GOT3 (cell line): ENCODE measurements around the gene DVL1.
"Not testable (repeated sequence)": the region's sequence is repeated elsewhere in the genome, so short reads cannot be mapped to it uniquely, and the experiment has no call there.

ENCODE experiments used
- DNase-seq: peaks from one replicate; lab custom pipeline; 2025; ENCODE audit warnings: mixed read lengths; lab: John Stamatoyannopoulos, UW

Gene DVL1

DNA sequence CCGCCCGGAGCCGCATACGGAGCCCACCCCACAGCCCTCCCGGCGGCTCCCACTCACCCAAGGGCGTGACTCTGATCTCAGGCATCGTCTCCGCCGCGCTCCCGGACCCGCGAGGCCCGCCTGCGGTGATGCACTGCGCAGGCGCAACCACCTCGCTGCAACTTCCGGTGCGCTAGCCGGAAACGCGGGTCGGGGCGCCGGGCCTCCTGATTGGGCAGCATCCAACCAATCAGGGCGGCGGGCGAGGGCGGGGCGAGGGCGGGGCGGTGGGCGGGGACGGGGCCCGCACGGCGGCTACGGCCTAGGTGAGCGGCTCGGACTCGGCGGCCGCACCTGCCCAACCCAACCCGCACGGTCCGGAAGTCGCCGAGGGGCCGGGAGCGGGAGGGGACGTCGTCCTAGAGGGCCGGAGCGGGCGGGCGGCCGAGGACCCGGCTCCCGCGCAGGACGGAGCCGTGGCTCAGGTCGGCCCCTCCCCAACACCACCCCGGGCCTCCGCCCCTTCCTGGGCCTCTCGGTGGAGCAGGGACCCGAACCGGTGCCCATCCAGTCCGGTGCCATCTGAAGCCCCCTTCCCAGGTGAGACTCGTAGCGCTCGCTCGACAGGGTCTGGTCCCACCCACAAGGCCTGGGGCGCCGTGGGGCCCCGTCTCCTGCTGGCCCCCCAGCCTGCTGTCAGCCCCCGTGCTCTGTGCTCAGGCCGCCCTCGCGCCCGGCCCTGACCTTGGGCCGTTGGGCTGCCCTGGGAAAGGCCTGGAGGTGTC, 24.5 kb downstream of the DVL1 start, which contains the start of the genes CPTP and INTS11:
TSS of gene CPTP (plus strand) at position 279 of the 764 bp plus-strand sequence. CDS start 2,109 bp downstream, outside the sequence.
TSS of gene INTS11 (minus strand) at position 137 of the 764 bp plus-strand sequence. CDS start at position 85, 52 bp downstream.
- DNase-seq = peak; percentile 75

DNA sequence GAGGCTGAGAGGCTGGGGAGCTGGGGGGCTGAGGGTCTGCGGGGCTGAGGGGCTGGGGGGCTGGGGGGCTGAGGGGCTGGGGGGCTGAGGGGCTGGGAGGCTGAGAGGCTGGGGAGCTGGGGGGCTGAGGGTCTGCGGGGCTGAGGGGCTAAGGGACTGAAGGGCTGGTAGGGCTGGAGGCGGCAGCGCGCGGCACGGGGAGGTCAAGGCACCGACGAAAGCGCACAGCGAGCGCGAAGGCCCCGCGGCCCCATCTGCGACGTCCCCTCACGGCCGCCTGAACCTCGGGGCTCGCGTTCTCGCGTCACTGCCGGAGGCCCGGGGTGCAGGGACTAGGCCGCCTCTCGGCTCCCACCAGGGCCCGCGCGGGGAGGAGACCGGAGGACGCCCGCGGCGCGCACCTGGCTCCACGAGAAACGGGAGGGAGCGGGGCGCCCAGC, 25.1 kb downstream of the DVL1 start:
- DNase-seq = no peak

DNA sequence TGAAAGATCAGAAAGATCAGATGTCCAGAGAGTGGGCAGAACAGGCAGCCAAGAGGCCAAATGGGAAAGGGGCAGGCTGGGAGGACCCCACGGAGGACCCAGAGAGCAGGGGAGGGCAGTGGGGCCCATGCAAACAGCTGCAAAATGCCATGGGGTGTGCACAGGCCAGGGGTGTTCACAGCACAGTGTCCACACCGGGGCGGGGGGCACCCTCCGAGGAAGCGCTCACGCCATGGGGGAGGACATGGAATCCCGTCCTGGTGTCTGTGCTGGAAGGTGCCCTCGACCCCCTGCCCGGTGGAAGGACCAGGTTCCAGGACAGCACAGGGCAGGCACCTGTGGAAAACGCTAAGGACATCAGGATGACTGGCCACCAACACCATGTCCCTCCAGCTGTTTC, 26.3 kb downstream of the DVL1 start:
- no peak for DNase-seq

DNA sequence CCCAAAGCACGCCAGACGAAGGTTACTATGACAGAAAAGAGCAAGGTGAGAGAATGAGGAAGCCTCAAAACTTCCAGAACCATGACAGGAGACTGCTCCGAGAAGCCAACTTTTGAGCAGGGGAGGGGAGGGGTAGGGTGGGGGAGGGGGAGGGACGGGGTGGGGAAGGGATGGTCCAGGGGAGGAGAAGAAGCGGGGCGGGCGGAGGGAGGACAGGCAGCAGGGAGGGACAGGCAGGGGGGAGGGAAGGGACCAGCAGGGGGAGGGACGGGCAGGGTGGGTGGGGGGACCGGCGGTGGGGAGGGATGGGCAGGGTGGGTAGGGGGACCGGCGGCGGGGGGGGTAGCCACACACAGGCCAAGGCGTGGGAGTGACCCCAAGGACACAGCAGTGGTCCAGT, 26.8 kb downstream of the DVL1 start:
- DNase-seq = no peak

DNA sequence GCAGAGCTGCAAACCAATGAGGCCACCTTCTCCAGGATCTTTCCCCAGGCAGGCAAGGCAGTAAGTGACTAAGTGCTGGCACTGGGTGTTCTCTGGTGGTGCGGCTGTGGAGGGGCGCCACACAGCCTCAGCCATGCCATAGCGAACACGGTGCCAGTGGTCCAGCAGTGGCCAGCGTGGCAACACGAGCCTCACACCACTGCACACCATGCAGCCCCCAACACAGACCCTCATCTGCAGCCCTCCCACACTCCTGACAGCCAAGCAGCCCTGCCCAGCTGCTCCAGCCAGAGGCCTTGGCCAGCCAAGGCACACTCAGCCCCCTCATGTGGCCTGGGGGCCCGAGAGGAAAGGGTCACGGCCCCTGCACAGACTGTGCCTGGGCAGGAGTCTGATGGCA, 27.7 kb downstream of the DVL1 start:
- DNase-seq = no peak

DNA sequence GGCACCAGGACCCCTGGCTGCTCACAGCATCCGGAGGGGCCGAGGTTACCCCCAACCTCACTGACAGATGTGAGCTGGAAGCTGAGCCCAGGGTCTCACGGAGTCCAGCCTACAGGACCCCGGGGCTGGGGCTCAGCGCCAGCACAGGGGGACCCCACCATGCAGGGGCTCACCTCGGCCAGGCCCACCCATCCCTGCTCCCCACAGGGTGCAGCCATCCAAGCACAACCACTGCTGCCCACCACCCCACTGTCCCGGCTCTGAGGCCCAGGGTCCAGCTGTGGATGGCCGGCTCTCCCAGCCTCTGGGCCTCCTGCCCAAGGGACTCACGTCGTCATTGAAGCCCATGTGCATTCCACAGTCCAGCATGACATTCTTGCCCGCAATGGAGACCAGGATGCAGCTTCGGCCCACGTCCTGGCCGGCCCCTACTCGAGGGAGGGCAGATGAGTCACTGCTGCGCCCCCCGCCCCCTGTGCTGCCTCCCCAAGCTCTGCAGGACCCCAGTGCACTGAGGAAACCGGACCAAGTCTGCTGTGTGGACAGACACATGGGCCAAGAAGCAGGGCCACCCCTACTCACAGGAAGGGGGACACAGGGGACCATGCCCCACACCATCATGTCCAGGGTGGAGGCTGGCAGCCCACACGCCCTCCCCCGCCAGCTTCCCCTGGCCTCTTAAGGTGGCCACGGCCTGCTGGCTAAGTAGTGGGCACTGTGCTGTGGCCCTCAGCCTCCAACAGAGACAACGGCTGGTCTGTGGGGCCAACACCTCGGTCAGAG, 28.4 kb downstream of the DVL1 start:
- no peak for DNase-seq

DNA sequence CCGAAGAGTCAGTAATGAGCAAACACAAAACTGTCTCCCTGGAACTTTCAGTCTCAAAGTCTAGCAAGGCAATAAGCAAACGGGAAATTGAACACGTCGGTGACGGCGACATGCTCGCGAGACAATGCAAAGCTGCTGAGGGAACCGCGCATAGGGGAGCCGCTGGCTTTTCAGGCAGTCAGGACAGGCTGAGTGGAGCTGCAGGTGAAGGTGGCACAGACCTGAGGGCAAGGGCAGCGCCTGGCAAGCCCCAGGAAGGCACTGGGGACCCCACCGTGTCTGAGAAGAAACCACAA, 29.6 kb downstream of the DVL1 start:
- DNase-seq = no peak

DNA sequence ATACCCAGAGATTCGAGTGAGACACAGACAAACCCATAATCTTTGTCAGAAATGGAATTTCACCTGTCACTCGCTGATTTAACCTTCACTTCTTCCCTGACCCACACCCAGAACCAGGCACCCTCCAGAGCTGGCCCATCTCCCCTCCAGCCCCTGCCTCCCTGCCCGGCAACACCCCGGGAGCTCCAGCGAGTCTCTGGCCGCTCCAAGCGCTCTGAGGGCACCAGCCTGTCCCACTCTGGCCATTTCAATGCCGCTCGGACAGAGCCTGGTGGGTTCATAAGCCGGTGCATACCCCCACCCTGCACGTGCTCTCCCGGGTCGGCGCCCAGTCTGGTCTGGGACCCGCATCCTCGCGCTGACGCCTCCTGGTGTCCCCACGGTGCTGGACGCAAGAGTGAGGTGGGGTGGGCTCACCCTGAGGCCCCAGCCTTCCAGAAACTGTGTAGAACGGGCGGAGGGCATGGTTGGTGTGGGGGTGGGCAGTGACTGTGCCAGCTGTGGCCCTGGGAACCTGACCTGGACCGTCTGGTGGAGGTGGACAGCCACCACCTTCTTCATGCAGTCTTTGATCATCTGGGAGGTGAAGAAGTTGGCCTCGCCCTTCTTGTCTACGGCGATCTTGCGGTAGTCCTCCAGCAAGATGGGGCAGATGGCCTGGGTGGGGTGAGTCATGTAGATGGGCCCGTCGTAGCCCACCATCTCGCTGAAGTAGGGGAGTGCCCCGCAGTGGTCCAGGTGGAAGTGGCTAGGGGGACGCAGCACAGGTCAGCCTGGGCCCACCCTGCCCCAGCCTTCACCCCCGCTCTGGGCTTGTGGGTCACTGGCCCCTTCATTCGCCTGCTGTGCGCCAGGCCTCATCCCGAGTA, 30.2 kb downstream of the DVL1 start:
- DNase-seq = no peak

DNA sequence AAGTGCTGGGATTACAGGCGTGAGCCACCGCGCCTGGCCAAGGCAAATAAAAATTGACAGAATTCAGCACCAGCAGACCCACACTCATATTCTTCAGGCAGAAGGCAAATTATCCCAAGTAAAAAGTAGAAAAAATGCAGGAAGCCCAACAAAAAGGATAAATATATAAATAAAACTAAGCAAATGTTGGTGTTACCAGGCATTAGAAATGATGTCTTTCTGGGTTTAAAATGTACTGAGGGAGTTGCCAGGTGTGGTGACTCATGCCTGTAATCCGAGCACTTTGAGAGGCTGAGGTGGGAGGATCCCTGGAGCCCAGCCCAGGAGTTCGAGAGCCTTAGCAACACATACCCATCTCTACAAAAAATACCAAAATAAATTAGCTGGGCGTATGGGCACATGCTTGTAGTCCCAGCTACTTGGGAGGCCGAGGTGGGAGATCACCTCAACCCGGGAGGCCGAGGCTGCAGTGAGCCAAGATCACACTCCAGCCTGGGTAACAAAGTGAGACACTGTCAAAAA, 31.0 kb downstream of the DVL1 start:
- no peak for DNase-seq

DNA sequence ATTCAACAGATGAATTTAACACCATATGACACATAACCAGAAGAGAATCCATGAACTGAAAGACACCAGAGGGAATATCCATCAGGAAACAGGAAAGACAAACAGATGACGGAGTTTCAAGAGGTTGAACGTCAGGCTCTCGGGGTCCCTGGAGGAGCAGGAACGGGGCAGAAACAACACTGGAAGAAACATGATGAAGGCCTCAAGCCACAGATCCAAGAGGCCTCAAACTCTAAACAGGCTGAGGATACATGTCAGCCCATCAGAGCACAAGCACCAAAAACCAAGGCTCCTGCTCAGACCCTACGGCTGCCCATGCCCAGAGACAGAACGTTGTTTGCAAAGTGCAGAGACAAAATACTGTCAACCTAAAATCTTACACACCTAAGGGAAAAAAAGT, 31.8 kb downstream of the DVL1 start:
- no peak for DNase-seq

DNA sequence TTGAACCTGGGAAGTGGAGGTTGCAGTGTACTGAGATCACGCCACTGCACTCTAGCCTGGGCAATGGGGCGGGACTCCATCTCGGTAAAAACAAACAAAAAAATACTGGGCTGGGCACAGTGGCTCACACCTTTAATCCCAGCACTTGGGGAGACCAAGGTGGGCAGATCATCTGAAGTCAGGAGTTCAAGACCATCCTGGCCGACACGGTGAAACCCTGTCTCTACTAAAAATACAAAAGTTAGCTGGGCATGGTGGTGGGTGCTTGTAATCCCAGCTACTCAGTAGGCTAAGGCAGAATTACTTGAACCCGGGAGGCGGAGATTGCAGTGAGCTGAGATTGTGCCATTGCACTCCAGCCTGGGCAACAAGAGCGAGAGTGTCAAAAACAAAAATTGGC, 33.0 kb downstream of the DVL1 start:
- DNase-seq = not testable (repeated sequence)

DNA sequence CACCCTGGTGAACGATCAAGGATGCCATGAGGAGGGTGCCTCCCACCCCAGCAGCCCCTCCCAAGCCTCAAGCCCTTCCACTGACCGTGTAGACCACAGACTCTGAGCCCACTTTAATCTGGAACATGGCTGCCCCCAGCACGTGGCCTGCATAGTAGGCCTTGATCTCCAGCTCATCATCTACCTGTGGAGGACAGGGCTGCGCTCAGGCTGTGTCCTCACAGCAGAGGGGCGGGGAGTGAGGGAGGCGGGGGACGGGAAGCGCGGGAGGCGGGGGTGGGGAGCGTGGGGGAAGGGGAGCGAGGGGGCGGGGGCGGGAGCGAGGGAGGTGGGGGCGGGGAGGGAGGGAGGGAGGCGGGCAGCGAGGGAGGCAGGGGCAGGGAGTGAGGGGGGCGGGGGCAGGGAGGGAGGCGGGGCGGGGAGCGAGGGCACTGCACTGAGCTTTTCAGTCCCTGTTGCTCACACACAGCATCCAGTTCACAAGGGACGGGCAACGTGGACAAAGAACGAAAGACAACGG, 33.7 kb downstream of the DVL1 start:
- no peak for DNase-seq

DNA sequence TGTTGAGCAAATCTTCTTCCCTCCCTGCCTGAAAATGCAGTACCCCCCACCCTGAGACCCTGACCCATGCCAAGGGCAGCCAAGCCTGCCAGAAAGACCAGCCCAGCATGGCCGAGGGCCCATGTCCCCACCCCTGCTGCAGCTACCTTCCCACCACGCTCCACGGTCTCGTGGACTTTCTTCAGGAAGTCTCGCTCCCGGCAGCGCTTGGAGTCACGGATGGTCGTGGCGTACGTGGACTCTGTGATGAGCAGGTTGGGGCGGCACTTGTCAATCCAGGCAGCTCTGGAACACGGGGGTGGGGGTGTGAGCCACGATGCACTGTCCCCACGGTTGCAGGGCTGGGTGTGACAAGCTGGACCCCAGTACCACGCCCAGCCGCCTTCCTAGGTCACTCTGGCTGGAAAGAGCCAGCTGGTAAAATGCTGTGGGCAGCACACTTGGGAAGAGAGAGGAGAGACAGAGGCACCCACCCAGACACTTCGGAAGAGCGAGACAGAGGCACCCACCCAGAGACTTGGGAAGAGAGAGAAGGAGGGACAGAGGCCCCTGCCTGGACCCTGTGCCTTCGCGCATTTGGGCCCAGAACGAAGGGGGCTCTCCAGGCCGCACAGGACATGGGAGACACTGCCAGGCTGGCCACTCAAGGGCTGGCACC, 34.4 kb downstream of the DVL1 start:
- no peak for DNase-seq

DNA sequence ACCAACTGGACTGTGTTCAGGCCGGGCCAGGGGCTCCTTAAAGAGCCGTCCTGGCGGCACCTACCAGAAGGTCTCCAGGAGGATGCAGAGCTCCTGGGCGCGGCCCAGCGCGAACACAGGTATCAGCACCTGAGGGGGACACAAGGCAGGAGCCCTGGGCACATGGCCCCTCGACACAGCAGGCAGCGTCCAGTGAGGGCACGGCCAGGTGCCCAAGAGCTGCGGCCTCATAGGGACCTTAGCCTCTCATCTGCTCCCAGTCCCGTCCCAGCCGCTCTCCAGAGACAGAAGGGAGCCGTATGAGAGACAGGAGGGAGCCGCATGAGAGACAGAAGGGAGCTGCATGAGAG, 35.0 kb downstream of the DVL1 start:
- no peak for DNase-seq

DNA sequence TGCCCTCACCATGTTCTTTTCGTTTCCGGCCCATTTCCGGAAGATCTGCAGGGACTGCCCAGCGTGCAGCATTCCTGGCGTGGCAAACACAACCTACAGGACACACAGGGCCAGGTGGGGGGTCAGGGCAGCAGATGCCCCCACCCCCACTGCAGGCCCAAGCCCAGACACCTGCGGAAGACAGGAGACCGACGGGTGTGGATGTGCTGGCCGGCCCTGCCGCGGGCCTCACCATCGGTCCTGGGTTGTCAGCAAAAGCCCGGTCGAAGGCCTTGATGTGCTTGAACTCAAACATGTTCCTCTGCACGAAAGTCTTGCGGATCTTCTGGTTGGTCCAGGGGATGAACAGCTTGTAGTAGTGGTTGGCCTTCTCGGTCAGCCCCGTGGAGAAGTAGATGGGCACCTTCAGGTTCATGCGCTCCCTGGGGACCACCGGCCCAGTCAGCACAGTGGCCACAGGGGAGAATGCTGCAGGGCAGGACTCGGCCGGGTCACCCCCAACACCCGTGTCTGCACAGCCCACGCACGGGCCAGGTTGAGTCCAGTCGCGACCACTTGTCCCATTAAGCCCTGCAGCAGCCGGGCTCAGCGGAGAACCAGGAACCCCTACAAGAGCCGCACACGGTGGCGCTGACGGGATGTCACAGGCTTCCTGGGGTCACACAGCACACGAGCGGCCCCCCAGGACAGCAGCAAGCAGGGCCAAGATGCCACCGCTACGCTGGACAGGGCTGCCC, 35.5 kb downstream of the DVL1 start:
- no peak for DNase-seq

DNA sequence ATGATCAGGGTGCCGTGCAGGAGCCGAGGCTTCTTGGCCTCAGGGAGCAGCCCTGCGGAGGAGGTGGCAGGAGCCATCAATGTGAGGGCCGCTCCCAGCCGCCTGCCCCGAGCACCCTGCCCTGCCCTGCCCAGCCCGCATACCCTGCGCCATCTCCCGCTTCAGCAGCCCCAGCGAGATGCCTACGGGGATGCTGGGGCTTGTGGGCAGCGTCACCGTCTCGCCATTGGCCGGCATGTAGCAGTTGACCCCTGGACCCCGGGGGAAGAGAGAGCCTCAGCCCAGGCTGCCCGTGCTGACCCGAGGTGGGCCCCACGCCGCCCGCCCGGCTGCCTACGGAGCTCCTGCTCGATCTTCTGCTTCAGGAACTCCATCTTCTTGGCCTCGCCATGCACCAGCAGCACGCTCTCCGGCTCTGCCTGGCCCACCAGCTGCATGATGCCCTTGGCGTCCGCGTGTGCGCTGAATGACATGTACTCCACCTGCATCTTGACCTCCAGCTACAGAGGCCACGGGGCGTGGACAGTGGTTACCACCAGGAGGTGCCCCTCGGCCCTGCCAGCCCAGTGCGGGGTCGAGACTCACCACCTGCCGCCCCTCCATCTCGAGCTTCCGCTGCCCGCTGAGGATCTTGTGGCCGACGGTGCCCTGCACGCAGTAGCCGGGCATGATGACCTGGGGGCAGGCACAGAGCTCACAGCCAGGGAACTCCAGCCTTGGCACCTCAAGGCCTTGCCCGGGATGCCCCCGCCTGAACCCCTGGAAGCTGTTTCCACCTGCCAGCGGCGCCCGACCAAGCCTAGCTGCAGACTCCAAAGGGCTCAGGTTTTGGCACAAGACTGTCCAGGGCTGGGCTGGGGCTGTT, 36.5 kb downstream of the DVL1 start:
- DNase-seq = no peak

DNA sequence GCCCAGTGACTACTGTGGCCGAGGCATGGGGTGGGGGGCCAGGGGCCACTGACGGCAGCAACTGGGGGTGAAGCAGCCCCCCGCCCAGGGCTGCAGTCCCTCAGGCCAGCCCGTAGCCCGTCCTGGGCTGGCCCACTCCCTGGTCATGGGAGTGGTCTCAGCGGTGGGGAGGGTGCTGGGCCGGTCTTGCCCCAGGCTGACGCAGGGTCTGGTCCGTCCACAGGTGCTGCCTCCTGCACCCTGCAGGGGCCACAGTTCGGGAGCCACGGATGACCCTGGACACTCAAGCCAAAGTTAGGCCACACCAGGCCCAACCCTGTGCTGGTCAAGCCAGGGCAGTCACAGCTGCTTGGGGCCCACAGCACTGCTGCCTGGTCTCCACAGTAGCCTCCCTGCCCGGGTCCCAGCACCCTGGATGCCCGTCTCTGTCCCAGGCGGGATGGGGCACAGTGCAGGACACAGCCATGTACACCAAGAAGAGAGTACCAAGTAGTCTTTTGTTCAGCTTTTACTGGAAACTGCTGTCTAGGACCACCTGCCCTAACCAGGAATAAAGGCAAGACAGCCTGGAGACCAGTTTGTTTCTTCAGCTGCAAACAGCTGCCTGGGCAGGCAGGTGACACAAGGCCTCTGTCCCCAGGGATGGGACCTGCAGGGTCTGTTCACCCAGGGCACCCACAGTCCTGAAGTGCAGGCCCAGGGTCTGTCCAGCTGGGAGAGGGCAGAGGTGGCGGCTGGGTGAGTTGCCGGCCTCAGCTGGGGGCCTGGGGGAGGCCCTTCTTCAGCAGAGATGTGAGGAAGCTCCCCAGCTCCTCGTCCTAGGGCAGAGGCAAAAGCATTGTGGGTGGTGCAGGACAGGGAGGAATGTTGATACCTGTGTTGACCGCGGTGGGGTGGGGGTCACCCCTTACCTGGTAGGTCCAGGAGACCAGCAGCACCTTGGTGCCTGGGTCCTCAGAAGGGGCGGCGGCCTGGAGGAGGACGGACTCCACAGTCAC, 37.8 kb downstream of the DVL1 start:
- DNase-seq = no peak

DNA sequence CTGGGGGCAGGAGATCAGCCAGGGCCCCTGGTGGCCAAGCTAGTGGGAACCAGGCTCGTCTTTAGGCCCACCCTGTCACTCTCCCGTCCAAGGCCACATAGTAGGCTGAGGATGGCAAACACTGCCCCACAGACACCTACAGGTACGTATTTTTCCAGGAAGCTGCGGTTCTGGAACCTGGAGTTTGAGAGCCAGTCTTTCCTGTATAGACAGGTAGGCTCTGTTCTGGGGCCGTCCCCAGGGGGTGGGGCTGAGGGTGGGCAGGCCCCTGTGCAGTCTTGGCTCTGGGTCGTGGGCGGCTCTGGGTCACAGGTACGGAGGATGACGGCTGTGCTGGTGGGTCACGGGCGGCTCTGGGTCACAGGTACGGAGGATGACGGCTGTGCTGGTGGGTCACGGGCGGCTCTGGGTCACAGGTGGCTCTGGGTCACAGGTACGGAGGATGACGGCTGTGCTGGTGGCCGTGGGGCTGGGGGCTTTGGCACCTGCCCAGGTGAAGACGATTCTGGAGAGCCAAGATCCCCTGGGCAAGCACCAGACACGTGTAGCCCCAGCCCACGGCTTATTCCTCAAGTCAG, 38.7 kb downstream of the DVL1 start:
- DNase-seq = no peak
